Right renal pelvis (tissue), 4 donors: Measurements from ENCODE around the gene EXOC5. TPM values are rescaled to one million over a fixed set of nuclear protein-coding genes. Genes with fewer than 3 reads are reported as not detected.

Source experiments
- DNase-seq, 4 donors: peaks; one replicate each; pipeline ENCODE4 v3.0.0-alpha.2; 2013; ENCODE audit warnings: low read depth in 4 of 4, low spot score in 3 of 4, missing footprints in 1 of 4
- polyA plus RNA-seq, 4 donors: library from polyadenylated mRNA; unstranded; fragments of 120-200 nt; gene quantifications; one replicate each; pipeline ENCODE4 v1.2.1, GENCODE V29; 2013; ENCODE audit not compliant: insufficient read length in 4 of 4

The EXOC5 gene
- polyA plus RNA-seq, 4 donors: 64.2 to 93.5 (median 82.8) TPM

DNA sequence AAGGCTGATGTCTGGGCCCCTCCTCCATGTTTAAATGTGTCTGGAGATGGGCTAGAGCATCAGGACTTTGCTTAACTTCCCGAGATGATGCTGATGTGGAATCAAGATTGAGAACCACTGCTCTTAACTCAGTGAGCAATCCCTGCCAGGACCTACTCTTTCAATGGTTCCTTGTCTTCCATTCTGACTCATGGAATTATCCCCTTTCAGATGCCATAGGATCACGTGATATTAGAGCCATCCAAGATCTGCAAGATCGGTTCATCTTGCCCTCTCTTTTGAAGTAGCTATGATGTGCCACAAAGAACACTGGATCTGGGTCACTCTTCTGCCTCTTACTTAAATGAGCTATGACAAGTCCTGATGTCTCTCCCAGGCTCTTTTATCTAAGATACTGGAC lies 96.8 kb downstream of the EXOC5 start:
- DNase-seq: no peak

DNA sequence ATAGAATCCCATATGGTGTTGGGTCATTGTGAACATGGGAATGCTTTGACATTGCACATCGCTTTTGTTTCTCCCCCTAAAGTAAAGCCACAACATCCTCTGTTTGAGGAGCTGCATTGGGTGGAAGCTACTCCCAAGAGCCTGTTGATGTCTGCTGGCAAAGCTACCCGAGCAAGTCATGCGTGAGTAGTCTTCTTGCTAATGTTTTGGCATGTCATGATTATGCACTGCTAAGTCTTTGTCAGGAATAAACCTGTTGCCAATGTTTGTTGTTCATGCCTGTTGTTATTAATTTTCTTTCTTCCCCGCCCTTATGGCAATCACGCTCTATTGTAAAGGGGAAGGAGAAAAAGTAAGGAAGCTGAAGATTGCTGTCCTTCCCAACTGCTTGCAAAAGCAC lies 97.3 kb downstream of the EXOC5 start:
- DNase-seq: no peak

DNA sequence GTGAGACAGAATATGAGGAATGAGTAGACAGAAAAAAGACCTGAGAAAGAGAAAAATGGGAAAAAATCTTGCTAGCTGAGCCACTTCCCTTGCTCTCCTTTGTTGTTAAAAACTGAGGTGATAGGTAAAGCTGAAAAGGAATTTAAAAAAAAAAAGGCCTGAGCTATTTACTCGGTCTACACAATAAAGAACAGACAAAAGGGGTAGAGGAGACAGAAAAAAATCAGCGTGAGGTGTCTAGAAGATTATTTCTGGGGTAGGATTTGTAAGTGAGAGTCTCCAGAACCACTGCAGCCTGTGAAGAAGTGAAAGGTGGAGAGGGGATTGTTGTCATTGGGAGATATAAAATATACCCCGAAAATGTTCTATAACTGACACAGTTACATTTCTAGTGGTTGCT lies 98.8 kb downstream of the EXOC5 start:
- no peak for DNase-seq

DNA sequence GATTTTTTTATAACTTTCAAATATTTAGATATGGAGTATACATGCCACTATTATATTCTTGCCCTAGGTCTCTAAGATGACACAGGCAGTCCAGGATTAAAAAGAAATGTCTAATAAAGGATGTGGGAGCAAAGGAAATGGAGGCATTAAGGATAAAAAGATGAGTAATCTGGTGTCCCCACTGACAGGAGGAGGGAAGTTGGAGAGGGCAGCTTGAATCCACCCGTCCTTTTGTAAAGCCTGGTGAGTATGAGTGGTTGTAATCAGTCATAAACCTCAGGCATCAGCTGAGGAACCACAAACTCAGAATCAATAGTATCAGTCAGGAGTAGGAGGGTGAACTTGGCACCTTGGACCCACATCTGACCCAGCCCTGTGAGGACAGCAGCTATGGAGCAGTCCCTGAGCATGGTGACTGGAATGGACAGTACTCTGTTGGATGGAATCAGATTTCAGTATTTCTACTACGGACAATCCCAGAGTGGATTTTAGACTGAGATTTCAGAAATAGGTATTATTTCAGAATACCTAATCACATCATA lies 100.5 kb downstream of the EXOC5 start:
- no peak for DNase-seq

DNA sequence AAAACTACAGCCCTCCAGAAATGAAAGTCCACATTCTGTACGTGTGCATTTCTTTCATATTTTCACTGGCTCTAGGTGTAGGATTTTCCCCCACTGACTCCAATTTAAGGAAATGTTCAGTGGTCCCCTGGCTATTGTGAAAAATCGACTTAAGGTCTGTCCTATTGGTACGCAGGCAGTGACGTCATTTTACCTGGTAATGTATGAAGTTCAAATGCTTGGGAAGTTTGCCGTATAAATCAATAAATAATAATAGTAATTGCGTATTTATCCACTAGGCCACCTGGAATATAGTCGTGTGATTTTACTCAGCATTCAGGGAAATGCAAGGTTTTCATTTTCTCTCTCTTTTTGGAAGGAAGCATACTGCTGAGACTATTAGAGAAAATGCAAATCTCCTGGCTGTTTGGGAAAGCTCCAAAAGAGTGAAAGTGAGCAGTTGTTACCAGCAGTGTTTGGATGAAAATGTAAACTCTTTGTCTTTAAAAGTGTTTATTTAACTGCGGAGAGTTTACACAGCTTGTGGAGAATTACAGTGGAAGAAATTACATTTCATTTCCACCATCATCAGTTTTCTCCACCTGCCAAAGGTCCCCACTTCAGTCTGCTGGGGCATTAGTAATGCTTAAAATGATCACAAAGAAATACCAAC lies 107.0 kb downstream of the EXOC5 start:
- no peak for DNase-seq

DNA sequence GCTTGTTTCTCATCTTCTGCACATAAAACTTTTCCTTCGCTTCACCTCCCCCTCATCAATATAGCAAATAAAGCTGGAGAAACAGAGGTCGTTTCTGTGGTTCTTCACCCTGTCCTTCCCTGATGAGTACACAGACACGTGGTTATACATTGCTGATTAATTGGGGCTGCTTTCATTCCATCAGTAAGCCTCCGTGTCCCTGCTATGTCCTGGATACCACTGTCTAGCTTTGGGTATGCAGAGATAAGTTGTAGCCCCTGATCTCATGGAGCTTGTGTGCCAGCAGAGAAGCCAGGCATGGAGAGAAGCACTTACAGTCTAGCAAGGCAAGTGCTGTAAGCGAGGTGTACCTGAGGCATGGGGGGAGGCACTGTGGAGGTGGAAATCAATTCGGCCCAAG lies 108.4 kb downstream of the EXOC5 start:
- DNase-seq: no peak

DNA sequence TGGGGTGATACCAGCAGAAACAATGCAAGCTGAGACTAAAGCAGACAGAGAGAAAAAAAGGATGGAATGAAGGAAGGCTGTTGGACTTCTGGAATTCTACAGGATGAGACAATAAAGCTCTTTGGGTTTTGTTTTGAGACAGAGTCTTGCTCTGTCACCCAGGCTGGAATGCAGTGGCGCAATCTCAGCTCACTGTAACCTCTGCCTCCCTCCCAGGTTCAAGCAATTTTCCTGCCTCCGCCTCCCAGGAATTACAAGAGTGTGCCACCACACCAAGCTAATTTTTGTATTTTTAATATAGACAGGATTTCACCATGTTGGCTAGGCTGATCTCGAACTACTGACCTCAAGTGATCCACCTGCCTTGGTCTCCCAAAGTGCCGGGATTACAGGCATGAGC lies 115.4 kb downstream of the EXOC5 start:
- no peak for DNase-seq

Other genes with a start within 250 kb of the EXOC5 start
- gene AP5M1, start 66 bp upstream of the EXOC5 start, polyA plus RNA-seq: 10 to 100 TPM; 49.9 to 65.6 (median 64.4) TPM
- 10 to 100 TPM; 28.8 to 35.4 (median 32.8) TPM for gene NAA30, start 121.7 kb upstream of the EXOC5 start, polyA plus RNA-seq
- gene CCDC198, start 225.0 kb upstream of the EXOC5 start, polyA plus RNA-seq: 100 to 1,000 TPM; 183 to 345 (median 202) TPM